A549 treated with CpdA at 1 μM for 4 hours (cell line): Measurements from ENCODE around the gene CEP135. TPM values are rescaled to one million over a fixed set of nuclear protein-coding genes. Genes with fewer than 3 reads are reported as not detected.

Experiments used
- total RNA-seq: library from RNA; stranded (reverse); fragments of 200-300 nt; extraction: Qiagen RNA extraction; gene quantifications from 5 replicates; pipeline ENCODE4 v1.2.3, GENCODE V29; 2022; ENCODE audit warnings: low read depth

CEP135 gene, protein sequence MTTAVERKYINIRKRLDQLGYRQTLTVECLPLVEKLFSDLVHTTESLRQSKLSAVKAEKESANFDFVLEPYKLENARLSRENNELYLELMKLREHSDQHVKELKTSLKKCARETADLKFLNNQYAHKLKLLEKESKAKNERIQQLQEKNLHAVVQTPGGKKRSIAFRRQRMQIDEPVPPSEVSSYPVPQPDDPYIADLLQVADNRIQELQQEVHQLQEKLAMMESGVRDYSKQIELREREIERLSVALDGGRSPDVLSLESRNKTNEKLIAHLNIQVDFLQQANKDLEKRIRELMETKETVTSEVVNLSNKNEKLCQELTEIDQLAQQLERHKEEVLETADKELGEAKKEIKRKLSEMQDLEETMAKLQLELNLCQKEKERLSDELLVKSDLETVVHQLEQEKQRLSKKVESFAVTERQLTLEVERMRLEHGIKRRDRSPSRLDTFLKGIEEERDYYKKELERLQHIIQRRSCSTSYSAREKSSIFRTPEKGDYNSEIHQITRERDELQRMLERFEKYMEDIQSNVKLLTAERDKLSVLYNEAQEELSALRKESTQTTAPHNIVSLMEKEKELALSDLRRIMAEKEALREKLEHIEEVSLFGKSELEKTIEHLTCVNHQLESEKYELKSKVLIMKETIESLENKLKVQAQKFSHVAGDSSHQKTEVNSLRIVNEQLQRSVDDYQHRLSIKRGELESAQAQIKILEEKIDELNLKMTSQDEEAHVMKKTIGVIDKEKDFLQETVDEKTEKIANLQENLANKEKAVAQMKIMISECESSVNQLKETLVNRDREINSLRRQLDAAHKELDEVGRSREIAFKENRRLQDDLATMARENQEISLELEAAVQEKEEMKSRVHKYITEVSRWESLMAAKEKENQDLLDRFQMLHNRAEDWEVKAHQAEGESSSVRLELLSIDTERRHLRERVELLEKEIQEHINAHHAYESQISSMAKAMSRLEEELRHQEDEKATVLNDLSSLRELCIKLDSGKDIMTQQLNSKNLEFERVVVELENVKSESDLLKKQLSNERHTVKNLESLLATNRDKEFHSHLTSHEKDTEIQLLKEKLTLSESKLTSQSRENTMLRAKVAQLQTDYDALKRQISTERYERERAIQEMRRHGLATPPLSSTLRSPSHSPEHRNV
- 5.1 to 7.4 TPM (median 5.5 TPM) in 5 replicates for total RNA-seq

DNA sequence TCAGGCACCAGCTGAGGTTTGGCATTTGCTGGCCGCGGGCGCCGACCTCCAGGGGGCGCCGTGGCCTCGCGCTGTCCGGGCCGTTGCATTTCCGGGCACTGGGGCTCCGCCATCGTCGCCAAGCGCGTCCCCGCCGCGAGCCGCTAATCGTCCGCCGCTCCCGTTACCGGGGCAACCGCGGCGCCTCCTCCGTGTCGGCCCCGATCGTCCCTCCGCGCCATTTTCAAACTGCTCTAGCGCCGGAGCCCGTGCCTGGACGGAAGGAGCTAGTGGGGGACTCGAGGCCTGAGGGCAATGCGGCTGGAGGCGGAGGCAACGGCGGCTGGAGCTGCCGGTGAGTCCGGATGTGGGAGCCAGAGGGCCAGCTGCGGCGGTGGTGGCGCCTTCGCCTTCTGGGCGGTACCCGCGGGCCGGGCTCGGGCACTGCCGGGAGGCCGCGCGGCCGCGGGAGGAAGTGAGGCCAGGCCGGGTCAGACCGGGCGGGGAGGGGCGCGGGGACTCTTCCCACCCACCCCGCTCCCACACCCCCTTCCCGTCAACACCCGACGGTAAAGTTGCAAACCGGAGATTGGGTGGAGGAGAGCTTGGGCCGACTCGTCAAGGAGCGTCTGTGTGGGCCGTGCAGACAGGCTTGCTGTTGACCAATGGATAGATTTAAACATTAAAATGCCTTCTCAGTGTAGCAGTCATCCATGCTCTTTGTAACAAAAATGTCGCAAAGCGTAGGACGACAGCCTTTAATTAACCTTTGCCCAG is at the start of gene CEP135:
Gene CEP135 (plus strand): TSS at position 220 of the 756 bp plus-strand sequence. CDS start 3,186 bp downstream, outside the sequence.

Other genes starting within 250 kb of the CEP135 start
- gene EXOC1L, start 129.2 kb upstream of the CEP135 start, total RNA-seq: not detected in 5 replicates
- 12.9 to 18.7 TPM (median 14.6 TPM) in 5 replicates for gene EXOC1, start 95.3 kb upstream of the CEP135 start, total RNA-seq